ENCODE measurements around the gene NR4A1. TPM values are rescaled to one million over a fixed set of nuclear protein-coding genes. Genes with fewer than 3 reads are reported as not detected.

Gene NR4A1
- total and polyA plus RNA-seq, 2 of the 13 experiments (the other 11 are each of a cell fraction or from before 2014, with no cell fraction given), result 5.7 to 15.2 TPM

DNA sequence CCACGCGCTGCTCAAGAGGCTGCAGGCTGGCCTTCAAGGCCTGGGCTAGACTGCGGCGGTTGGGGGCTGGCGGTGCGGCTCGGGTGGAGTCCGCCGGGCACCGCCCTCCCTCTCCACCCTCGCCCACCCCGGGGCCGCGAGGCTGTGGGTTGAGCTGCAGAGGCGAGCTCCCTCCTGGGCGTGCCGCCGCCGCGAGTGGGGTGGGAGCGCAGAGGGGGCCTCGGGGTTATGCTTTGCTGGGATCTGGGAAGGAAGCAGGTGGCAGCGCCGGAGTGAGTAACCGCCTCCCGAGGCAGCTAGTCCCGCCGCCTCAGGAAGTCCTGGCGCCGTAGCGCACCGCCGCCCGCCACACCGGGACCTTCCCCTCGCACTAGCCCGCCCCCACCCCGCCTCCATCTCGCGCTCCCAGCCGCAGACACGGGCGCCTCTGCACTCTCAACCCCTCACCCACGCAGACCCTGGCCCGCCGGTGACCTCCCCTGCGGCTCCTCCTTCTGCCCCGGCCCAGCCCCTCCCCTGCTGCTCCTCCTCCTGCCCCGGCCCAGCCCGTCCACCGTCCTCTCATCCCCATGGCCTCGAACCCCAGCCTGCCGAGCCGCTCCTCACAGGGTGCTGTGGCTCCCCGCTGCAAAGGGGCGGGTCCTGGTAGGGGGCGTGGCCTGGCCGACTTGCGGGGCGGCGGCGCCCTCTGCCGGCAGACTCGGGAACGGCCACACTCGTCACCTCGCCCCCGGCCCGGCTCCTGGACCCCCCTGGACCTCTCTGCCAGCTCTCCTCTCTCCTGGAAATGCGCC is 27.9 kb upstream of the NR4A1 start (continued):
- no peak for TF ChIP-seq ZNF660 (CRISPR knock-in tag; IDR thresholded peaks at IDR 0.05; ENCODE audit: borderline replicate concordance, low read depth)
- TF ChIP-seq, protein P1, sequence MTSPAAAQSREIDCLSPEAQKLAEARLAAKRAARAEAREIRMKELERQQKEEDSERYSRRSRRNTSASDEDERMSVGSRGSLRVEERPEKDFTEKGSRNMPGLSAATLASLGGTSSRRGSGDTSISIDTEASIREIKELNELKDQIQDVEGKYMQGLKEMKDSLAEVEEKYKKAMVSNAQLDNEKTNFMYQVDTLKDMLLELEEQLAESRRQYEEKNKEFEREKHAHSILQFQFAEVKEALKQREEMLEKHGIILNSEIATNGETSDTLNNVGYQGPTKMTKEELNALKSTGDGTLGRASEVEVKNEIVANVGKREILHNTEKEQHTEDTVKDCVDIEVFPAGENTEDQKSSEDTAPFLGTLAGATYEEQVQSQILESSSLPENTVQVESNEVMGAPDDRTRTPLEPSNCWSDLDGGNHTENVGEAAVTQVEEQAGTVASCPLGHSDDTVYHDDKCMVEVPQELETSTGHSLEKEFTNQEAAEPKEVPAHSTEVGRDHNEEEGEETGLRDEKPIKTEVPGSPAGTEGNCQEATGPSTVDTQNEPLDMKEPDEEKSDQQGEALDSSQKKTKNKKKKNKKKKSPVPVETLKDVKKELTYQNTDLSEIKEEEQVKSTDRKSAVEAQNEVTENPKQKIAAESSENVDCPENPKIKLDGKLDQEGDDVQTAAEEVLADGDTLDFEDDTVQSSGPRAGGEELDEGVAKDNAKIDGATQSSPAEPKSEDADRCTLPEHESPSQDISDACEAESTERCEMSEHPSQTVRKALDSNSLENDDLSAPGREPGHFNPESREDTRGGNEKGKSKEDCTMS (CRISPR knock-in tag; conservative IDR thresholded peaks at IDR 0.05), result no peak
- TF ChIP-seq ZBTB21 (CRISPR knock-in tag; IDR thresholded peaks at IDR 0.05), result no peak
- no peak; the same call in 1 of the 2 replicates for TF ChIP-seq SAFB2 (CRISPR knock-in tag; IDR thresholded peaks at IDR 0.05; ENCODE audit: borderline replicate concordance, low read depth)
- 0 out of 2 replicates have a peak, but pooled peaks have one; percentile 43 for TF ChIP-seq ZNF160 (CRISPR knock-in tag; IDR thresholded peaks at IDR 0.05)
- no peak for TF ChIP-seq ZNF337 (CRISPR knock-in tag; IDR thresholded peaks at IDR 0.05; ENCODE audit: borderline replicate concordance, low read depth)
- TF ChIP-seq LCORL (IDR thresholded peaks at IDR 0.05), result no peak
- TF ChIP-seq LCORL (CRISPR knock-in tag; IDR thresholded peaks at IDR 0.05), result peak; percentile 48; the same call in 1 of the 2 replicates
- TF ChIP-seq, protein P2, sequence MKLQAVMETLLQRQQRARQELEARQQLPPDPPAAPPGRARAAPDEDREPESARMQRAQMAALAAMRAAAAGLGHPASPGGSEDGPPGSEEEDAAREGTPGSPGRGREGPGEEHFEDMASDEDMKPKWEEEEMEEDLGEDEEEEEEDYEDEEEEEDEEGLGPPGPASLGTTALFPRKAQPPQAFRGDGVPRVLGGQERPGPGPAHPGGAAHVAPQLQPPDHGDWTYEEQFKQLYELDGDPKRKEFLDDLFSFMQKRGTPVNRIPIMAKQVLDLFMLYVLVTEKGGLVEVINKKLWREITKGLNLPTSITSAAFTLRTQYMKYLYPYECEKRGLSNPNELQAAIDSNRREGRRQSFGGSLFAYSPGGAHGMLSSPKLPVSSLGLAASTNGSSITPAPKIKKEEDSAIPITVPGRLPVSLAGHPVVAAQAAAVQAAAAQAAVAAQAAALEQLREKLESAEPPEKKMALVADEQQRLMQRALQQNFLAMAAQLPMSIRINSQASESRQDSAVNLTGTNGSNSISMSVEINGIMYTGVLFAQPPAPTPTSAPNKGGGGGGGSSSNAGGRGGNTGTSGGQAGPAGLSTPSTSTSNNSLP (IDR thresholded peaks at IDR 0.05; ENCODE audit: low read depth, low read length), result no peak
- TF ChIP-seq HIVEP1 (CRISPR knock-in tag; IDR thresholded peaks at IDR 0.05), result no peak
- TF ChIP-seq ZNF777 (CRISPR knock-in tag; IDR thresholded peaks at IDR 0.05), result peak; percentile 55; the same call in 1 of the 2 replicates
- TF ChIP-seq NR2F1 (CRISPR knock-in tag; IDR thresholded peaks at IDR 0.05), result no peak
- no peak for TF ChIP-seq MATR3 (CRISPR knock-in tag; IDR thresholded peaks at IDR 0.05)
- TF ChIP-seq NFKB2 (CRISPR knock-in tag; IDR thresholded peaks at IDR 0.05; ENCODE audit: borderline replicate concordance), result no peak
- TF ChIP-seq GTF2F1 (IDR thresholded peaks at IDR 0.05; ENCODE audit: low read length), result no peak
- TF ChIP-seq, protein P3, sequence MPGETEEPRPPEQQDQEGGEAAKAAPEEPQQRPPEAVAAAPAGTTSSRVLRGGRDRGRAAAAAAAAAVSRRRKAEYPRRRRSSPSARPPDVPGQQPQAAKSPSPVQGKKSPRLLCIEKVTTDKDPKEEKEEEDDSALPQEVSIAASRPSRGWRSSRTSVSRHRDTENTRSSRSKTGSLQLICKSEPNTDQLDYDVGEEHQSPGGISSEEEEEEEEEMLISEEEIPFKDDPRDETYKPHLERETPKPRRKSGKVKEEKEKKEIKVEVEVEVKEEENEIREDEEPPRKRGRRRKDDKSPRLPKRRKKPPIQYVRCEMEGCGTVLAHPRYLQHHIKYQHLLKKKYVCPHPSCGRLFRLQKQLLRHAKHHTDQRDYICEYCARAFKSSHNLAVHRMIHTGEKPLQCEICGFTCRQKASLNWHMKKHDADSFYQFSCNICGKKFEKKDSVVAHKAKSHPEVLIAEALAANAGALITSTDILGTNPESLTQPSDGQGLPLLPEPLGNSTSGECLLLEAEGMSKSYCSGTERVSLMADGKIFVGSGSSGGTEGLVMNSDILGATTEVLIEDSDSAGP (CRISPR knock-in tag; IDR thresholded peaks at IDR 0.05; ENCODE audit: borderline replicate concordance), result peak; percentile 54; the same call in 1 of the 2 replicates
- TF ChIP-seq GABPB1 (CRISPR knock-in tag; IDR thresholded peaks at IDR 0.05), result peak; percentile 64; the same call in 1 of the 2 replicates
- TF ChIP-seq, protein P4, sequence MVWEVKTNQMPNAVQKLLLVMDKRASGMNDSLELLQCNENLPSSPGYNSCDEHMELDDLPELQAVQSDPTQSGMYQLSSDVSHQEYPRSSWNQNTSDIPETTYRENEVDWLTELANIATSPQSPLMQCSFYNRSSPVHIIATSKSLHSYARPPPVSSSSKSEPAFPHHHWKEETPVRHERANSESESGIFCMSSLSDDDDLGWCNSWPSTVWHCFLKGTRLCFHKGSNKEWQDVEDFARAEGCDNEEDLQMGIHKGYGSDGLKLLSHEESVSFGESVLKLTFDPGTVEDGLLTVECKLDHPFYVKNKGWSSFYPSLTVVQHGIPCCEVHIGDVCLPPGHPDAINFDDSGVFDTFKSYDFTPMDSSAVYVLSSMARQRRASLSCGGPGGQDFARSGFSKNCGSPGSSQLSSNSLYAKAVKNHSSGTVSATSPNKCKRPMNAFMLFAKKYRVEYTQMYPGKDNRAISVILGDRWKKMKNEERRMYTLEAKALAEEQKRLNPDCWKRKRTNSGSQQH (CRISPR knock-in tag; IDR thresholded peaks at IDR 0.05; ENCODE audit: low read depth), result no peak

Measured in HepG2 (cell line).